GM03348 (cell line): ENCODE data around the gene AFF4.
"Not testable (repeated sequence)": the region's sequence is repeated elsewhere in the genome, so short reads cannot be mapped to it uniquely, and the experiment has no call there.

Experiments
- DNase-seq: peaks from one replicate; pipeline ENCODE4 v3.0.0; 2012; ENCODE audit warnings: low spot score

AFF4 gene

DNA sequence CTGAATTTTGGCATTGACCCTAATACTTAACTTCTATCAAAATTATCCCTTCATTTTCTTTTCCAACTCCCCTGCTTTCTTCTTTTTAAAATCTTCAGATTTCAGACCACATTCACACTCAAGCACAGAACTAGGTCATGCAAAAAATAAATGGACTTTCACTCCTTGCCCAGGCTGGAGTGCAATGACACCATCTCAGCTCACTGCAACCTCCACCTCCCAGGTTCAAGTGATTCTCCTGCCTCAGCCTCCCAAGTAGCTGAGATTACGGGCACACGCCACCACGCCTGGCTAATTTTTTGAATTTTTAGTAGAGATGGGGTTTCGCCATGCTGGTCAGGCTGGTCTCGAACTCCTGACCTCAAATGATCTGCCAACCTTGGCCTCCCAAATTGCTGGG is 108.4 kb downstream of the AFF4 start:
- DNase-seq = not testable (repeated sequence)

DNA sequence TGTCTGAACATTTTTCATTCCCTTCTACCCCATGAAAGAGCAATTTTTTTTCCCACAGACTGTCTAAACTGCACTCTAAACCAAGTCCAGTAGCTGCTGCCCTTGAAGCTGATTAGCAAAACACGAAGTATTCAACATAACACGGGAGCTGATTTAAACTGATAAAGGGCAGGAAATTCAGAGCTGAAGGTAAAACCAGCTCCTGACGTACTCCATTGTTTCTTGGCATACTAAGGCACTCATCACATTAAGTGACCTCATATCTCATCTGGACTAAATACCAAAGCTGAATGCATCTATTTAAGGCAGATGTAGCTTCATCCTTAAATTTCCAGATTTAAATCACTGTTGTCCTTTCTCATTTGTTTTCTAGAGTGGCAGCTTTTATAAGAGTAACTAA is 109.1 kb downstream of the AFF4 start:
- DNase-seq = no peak

DNA sequence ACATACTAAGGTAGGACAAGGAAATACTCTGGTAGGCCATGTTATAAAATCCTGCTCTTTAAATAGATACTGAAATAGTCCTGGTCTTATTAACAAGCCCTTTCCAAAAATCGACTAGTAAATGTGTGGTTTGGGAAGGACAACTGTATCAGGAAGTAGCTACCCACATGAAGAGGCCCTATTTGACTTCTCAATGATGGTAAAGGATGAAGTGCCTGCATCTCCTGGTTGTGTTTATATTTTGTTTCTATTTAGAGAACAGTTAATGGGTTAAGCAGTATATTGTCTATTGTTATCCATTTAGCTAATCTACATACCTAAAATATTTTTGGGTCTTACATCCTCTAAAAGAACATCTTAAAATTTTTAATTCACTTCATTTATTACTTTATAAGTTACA is 109.6 kb downstream of the AFF4 start:
- DNase-seq = no peak

DNA sequence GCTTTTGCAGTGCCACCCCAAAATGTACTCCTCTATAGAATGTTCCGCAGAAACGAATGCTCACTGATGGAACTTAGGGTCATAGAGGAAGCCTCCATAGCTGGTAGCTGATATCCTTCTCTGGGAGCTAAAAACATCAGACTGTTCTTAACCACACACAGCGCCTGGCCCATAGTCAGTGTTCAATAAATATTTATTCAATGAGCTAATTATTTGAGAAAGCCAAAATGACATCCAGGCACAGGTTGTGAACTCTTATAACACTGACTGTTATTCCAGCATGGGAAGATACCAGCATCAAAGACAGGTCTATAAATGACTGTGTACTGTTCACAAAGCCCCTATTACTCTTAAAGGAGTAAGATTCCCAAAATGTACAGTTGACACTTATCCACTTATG is 110.1 kb downstream of the AFF4 start:
- DNase-seq = no peak

DNA sequence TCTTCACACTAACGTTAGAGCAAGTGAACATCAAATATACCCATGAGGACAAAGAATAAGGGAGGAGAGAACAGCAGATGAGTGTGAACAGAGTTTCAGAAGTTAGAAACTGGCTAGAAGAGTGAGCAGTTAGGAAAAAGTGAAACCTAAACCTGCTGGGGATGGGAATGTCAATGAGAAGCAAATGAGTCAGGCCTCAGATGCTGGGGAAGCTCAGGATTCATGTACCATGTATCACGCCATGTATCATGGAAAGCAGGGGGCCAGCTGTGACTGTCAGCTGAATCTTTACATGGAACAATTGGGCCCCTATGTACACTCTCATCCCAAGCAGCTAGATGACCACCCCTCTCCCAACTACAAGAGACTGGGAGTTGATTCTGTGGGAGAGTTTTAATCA is 113.4 kb downstream of the AFF4 start:
- no peak for DNase-seq

DNA sequence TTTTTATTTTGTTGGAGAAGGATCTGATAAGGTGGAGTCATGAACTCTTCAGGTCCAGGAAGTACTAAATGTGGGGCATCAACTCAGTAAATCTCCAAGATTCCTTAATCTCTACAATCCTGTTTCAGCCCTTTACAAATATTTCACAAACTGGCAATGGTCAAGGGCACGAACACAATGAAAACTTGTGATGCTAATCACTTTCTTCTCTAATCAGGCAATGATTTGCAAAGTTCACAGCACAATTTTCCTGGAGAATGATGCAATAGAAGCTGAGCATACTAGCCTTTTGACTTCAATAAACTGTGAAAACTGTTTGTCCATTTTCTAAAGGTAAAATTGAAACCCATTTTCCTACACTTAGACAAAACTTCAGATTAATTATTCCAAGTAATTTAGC is 114.1 kb downstream of the AFF4 start:
- DNase-seq = no peak

DNA sequence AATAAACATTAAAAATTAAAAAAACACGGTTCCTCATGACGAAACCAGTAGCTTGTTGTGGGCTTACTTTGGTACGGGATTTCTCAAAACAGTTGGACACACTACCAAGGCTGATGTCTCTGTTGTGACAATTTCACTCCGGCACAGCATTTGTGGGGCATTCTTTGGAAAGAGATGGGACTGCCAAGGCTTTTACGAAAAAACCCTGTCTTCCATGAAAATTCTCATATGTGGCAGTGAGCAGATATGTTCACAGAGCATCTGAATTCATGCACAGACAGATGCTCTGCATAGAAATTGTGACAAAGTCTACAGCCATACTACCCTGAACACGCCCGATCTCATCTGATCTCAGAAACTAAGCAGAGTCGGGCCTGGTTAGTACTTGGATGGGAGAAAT is 115.2 kb downstream of the AFF4 start:
- no peak for DNase-seq

DNA sequence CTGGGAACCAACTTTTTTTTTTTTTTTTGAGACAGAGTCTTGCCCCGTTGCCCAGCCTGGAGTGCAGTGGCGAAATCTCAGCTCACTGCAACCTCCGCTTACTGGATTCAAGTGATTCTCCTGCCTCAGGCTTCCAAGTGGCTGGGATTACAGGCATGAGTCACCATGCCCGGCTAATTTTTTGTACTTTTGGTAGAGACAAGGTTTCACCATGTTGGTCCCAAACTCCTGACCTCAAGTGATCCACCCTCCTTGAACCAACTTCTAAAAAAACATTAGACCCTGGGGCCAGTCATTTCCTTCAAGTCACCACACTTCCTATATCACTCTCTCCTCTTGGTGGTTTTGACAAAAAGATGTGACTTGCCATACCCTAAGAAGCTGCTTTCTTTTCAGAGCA is 122.1 kb downstream of the AFF4 start:
- no peak for DNase-seq

DNA sequence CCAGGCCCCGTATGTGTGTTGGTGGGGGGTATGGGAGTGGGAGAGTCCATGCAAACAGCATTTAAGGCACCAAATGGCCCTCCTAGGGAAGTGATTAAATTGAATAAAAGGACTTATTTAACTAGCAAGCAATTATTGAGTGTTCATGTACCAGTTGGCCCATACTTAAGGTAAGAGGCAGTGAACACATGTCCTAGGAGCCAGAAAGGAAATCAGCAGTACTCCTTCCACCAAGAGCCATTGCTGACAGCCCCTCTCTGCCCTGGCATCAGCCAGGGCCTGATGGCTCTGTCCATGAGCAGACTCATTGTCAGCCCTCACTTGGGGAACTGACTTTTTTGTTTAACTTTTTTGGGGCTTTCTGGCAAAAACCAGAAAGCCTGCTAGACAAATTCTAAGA is 122.5 kb downstream of the AFF4 start:
- no peak for DNase-seq

DNA sequence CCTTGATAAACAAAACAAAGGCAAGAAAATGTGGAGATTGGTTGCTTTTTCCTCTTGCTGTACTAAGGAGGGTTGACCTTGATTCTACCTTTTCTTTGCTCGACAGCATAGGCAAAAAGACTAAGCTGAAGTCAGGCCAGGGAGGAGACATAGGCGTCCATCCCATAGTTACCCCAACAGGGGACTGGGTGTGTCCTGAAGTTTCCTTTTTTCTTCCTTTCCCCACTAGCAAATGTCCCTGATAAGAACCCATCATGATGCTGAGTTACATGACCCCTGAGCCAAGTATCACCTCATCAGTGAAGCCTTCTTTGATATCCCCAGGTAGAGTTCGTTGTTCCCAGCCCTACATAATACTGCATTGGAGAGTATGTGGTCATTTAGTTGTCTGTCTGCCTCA is 123.1 kb downstream of the AFF4 start:
- no peak for DNase-seq

DNA sequence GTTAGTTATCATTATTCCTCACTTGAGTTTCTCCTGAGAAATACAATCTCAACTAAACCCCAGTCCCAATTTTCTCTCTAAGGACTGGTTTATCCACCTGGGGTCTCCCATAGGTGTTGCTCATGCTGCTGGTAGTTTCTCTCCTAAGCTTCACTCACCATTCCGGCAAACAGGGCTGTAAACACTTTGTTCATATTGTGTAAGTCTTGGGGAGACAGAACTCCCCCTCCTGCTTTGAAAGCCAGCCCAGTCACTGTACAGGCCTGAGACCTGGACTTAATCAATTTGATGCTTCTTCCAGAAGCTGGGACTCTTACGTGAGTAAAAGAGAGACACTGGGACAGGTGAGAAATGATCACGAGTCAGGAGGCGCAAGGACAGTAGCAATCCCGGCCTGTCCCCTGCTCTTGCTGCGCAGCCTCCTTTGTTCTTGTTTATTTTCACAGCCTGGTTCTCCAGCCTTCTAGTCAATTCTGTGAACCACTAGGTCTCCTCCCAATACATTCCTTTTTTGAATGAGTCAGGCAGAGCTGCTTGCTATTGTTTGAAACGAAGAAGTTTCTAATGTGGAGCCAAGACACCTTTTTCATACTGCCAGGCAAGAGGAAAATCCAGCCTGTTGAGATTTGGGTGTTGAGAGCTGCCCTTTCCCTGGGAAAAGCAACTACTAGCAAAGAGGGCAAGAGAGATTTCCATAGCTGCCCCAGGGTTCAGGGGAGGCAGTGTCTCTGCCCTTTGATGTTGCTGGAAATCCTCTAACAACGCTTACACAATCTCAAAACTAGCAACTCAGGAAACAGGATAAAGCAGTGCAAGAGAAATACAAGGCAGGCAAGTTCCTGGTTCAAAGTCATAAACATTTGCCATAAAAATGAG is 123.8 kb downstream of the AFF4 start:
- peak; percentile 43 for DNase-seq

DNA sequence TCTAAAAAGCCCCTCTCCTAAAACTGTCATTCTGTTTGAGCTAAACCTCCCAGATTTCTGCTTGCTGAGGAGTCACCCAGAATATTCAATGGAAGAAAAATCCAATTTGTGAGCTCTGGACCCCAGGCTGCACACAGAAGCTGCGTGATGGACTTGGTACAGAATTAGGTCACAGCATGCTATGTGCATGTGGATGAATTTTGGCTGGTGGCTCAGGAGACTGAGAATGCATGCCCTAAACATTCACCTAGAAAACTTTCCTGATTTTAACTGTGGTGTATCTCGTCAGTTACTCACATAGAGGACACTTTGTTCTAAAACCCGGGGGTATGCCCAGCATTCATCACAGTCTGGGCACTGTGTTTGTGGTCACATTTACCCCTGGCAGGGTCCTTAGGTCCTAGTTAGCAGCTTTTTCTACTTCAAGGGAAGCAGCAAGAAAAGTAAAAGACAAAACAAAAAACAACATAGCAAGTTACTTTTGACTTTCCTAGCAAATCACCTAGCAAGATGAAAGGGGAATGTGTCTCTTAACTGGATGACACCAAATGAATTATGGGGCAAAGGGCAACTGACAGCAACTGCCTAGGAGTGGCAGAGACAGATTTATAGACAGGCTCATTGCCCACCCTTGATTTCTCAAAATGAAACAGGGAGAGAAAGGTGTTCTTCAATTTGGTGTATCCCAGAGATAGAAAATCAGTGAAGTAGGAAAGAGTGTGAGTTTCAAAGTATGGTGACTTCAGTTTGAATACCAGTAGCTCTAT is 124.7 kb downstream of the AFF4 start:
- no peak for DNase-seq

DNA sequence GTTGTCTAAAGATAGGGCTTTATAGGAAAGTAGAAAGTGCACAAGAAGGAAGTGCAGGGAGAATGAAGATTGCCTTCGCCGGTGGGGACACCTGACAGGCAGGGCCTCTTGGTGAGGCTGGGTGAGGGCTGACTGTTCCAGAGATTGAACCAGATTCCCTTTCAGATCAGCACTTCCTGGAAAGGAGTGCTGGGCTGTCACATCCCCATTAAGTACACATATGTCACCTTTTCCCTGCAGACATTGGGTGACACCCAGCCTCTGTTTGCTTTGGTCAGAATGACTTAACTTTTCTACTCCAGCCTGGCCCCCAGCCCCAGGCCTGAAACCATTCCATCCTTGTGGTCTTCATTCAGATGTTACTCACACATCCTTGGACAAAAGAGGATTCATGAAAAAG is 125.6 kb downstream of the AFF4 start:
- DNase-seq = no peak

DNA sequence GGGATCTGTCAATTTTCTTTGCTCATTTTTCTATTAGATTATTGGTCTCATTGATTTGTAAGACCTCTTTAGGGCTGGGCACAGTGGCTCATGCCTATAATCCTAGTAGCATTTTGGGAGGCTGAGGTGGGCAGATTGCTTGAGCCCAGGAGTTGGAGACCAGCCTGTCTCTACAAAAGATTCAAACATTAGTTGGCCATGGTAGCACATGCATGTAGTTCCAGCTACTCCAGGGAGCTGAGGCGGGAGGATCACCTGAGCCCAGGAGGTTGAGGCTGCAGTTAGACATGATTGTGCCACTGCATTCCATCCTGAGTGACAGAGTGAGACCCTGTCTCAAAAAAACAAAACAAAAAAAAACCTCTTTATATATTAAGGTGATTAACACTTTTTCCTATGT is 126.6 kb downstream of the AFF4 start:
- no peak for DNase-seq

DNA sequence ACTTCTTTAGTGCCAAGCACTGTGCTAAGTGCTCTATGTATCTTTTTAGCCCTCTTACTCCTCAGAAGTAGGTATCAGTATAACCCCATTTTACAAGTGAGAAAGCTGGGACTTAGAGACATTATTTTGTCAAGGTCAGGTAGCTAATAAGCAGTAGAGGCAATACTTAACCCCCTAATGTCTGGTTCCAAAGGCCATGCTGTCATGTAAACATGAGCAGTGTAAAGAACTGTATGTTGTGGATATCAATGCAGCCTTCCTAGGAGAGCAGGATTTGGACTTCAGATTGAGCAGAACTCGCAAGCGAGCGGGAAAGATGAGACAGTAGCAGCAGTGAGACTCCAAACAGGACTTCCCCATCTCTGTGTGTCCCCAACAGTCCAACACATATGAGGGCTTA is 129.4 kb downstream of the AFF4 start:
- no peak for DNase-seq

DNA sequence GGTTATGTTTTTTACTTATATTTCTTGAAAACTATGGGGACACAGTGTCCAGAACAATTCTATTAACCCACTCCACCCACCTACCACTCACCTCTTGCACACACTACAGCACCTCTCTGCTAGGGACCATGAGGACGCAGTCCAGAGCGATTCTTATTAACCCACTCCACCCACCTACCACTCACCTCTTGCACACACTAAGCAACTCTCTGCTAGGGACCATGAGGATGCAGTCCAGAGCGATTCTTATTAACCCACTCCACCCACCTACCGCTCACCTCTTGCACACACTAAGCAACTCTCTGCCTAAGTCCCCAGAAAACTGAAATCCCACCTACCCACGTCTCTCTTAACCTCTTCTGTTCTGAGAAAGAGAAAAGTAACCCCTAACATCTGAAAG is 130.8 kb downstream of the AFF4 start:
- DNase-seq = no peak

DNA sequence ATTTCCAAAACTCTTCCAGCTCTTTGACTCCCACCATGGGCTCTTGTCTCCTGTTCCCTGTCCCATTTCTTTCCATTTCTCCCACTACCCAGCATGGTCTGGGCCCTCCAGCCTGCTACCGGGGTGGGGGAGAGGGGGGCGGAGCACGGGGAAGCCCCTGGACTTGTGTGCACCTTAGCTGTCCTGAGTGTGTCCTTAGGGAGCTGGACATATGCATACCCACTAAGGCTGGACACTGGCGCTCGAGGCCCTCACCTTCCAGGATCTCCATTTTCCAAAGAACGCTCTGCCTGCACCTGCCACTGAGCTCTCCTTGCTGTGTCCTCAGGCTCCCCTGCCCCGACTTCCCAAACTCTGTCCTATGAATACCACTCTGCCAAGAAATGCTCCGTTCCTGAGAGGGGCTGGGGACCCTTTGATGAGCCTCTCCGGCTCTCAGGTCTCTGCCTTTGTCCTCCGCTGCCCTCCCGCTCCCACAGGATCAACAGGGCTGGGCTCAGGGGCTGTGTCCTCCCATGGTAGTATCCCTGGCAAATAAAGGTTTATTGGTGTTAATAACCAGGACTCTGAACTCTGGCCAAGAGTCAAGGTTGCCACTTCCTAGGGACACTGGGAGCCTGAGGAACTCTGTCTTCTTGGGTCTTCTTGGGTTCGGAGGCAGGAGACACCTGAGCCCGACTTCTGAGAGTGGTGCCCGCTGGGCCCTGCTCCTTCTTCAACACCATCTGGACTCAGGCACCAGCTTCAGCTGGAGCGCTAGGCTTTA is 132.2 kb downstream of the AFF4 start:
- no peak for DNase-seq

DNA sequence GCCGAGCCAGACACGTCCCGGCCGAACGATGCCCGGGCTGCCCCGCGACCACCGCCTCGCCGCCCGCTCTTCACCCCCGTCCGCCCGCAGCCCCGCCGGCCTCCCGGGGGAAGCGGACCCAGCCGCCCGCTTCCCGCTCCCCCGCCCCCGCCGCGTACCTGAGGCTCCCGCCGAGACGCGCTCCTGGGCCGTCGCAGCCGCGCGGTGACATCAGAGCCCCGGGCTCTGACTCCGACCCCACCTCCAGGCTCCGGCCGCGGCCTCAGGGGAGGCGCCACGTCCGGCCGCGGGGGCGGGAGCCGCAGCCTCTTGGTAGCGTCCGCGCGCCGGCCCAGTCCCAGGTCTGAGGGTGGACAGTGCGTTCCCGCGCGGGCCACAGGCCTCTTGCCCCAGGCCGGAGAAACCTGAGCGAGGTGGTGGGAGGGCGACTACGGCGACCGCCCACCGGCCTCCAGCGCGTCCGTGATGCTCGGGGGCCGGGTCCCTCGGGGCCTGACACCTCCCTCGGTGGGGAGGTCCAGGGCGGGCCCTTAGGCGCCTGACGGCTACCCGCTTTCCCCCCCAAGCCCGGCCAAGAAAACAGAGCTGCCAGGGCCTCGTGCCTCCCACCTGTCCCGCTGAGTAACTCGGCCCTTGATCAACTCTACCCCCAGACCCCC is 132.9 kb downstream of the AFF4 start, which contains the start of gene SHROOM1:
TSS of gene SHROOM1 (minus strand) at position 212 of the 659 bp plus-strand sequence. CDS start 4,507 bp downstream, outside the sequence.
- DNase-seq = peak; percentile 87

DNA sequence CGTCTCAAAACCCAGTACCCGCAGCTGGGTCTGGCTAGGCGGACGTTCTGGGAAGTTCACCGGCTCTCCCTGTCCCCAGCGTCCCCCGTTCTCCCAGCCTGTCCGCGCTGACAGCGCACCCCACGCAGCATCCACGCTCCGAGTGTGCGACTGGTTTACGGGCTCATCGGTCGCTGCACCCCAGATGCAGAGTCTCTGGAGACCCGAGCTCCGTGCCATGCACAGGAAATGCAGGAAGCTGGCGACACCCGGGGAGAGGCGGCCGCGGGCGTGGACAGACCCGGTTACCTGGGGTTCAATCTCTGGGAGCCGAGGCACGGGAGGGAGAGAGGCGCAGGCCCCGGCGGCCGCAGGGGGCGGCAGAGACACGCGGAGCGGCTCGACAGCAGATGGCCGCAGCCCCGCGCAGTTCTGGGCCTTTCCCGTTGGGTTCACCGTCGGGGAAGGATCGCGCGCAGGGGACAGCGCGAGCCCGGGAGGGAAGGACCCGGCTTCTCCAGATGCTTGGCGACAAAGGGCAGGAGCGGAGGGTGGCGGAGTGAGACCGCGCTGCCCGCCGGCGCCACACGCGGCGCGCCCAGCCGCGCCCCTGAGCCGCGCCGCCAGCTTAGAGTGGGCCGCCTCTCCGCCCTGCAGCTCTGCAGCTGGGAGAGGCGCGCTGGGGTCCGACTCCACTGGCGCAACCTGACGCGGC is 133.5 kb downstream of the AFF4 start:
- peak; percentile 95 for DNase-seq

DNA sequence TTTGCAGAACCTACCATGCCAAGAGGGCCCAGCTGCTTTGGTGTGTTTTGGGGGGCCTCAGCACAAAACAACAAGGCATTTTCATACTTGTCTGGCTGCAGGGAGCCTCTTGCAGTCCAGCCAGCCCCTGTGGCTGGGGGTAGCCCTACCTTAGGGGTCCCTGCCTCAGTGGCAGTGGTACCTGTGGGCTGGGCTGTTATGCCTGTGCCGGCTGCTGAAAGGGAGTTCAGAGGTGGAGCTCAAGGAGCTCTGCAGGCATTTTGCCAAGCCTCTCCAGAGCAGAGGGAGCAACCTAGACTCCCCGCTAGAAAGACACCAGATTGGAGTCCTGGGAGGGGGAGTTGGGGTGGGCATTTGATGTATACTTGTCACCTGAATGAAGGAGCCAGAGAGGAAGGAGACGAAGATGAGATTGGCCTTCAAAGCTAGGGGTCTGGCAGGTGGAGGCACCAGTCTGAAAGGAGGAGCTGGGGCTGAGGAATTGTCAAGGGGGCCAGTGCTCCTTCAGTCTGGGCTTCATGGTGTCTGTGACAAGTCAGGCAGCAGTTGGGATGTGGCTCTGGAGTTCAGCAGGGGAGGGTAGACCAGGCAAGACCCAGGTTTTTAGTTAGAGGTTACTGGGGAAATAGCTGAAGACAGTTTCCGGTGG is 134.5 kb downstream of the AFF4 start:
- DNase-seq = no peak
